Chondrocyte (in vitro differentiated cells): ENCODE measurements around the gene S1PR1. TPM values are rescaled to one million over a fixed set of nuclear protein-coding genes. Genes with fewer than 3 reads are reported as not detected.
"Not testable (repeated sequence)": the region's sequence is repeated elsewhere in the genome, so short reads cannot be mapped to it uniquely, and the experiment has no call there.

ENCODE experiments used
- DNase-seq: peaks from one replicate; pipeline ENCODE4 v3.0.0; 2021; ENCODE audit warnings: mixed read lengths, low spot score
- H3K27ac Mint-ChIP-seq: one replicate; pipeline ENCODE4 v1.8.0; 2021; ENCODE audit warnings: mild to moderate bottlenecking, moderate library complexity, mixed read lengths; ENCODE audit not compliant: unreplicated experiment
- H3K27me3 Mint-ChIP-seq: 2 replicates; pipeline ENCODE4 v1.8.0; 2021; ENCODE audit warnings: low read depth, mixed read lengths
- H3K36me3 Mint-ChIP-seq: 2 replicates; pipeline ENCODE4 v1.8.0; 2021; ENCODE audit warnings: low read depth, mixed read lengths
- H3K4me1 Mint-ChIP-seq: 2 replicates; pipeline ENCODE4 v1.8.0; 2021; ENCODE audit warnings: low read depth, mild to moderate bottlenecking, mixed read lengths
- H3K4me3 Mint-ChIP-seq: one replicate; pipeline ENCODE4 v1.8.0; 2021; ENCODE audit warnings: mild to moderate bottlenecking, moderate library complexity, mixed read lengths; ENCODE audit not compliant: unreplicated experiment
- H3K9me3 Mint-ChIP-seq: 2 replicates; pipeline ENCODE4 v1.8.0; 2021; ENCODE audit warnings: low read depth, mixed read lengths
- CTCF ChIP-seq: fragments of 200-600 bp; sonication (generic); IDR thresholded peaks from 2 replicates; pipeline ENCODE4 v1.5.0; 2021; ENCODE audit warnings: antibody characterized with exemption, mild to moderate bottlenecking, moderate library complexity
- total RNA-seq: library from RNA; stranded (reverse); gene quantifications from 3 replicates; pipeline ENCODE4 v1.2.1, GENCODE V29; 2021

Gene S1PR1
- total RNA-seq, 1 donor from 2014 or later, result 0.40 TPM

- no peaks in the 10 kb centered on the region for H3K4me1 Mint-ChIP-seq
- H3K27ac Mint-ChIP-seq, result no peak overlapping the region
These were observed 21.3 kb upstream of the S1PR1 start for GRCh38 chr1:101215363-101216011.

GRCh38 chr1:101216623-101217022 is 20.2 kb upstream of the S1PR1 start:
- H3K27ac Mint-ChIP-seq, result no peak overlapping the region

More at GRCh38 chr1:101215363-101216011, 21.3 kb upstream of the S1PR1 start:
- DNase-seq, result no peak
- H3K36me3 Mint-ChIP-seq, result no peaks in the 10 kb centered on the region
- no peak for TF ChIP-seq CTCF
- peaks cover 9% of the 10 kb centered on the region for H3K27me3 Mint-ChIP-seq
- no peak overlapping the region for H3K4me3 Mint-ChIP-seq
- no peaks in the 10 kb centered on the region for H3K9me3 Mint-ChIP-seq

GRCh38 chr1:101217148-101217547 is 19.7 kb upstream of the S1PR1 start:
- no peaks in the 10 kb centered on the region for H3K9me3 Mint-ChIP-seq
- no peak overlapping the region for H3K27ac Mint-ChIP-seq
- H3K27me3 Mint-ChIP-seq, result peaks cover 13% of the 10 kb centered on the region
- no peaks in the 10 kb centered on the region for H3K36me3 Mint-ChIP-seq
- no peak for TF ChIP-seq CTCF
- DNase-seq, result no peak
- H3K4me3 Mint-ChIP-seq, result no peak overlapping the region
- H3K4me1 Mint-ChIP-seq, result no peaks in the 10 kb centered on the region

More at GRCh38 chr1:101216623-101217022, 20.2 kb upstream of the S1PR1 start:
- Mint-ChIP-seq H3K36me3 (no peaks in the 10 kb centered on the region), H3K4me1 (no peaks in the 10 kb centered on the region), H3K9me3 (no peaks in the 10 kb centered on the region), H3K27me3 (peaks cover 9% of the 10 kb centered on the region), H3K4me3 (no peak overlapping the region)
- no peak for DNase-seq
- TF ChIP-seq CTCF, result no peak

- H3K4me1 Mint-ChIP-seq, H3K4me3 Mint-ChIP-seq, H3K9me3 Mint-ChIP-seq, H3K27ac Mint-ChIP-seq, H3K36me3 Mint-ChIP-seq, DNase-seq: not testable (repeated sequence)
- H3K27me3 Mint-ChIP-seq, result peaks cover 17% of the 10 kb centered on the region
These were observed 17.9 kb upstream of the S1PR1 start for GRCh38 chr1:101218968-101219367.

- TF ChIP-seq CTCF, result no peak
- no peaks in the 10 kb centered on the region for H3K9me3 Mint-ChIP-seq
- no peak overlapping the region for H3K27ac Mint-ChIP-seq
- DNase-seq, result no peak
- H3K36me3 Mint-ChIP-seq, result no peaks in the 10 kb centered on the region
- no peak overlapping the region for H3K4me3 Mint-ChIP-seq
- H3K27me3 Mint-ChIP-seq, result peaks cover 15% of the 10 kb centered on the region
- H3K4me1 Mint-ChIP-seq, result no peaks in the 10 kb centered on the region
These were observed 16.6 kb upstream of the S1PR1 start for GRCh38 chr1:101219924-101220870.
